Measurements from ENCODE around the gene MFSD2A.

Gene MFSD2A

GRCh38 chr1:39938856-39939255 lies 16.1 kb upstream of the MFSD2A start:
- TF ChIP-seq CTCF (conservative IDR thresholded peaks at IDR 0.05; ENCODE audit: low read depth), result no peak
- no peak for DNase-seq (ENCODE audit: low spot score)
- ChIA-PET CTCF (no interaction called here), POLR2A (ENCODE audit: low non-redundant PET) (no interaction called here)
- peak overlapping the region; percentile 57 for H3K27ac ChIP-seq

- no peak for DNase-seq (ENCODE audit: low spot score)
- ChIA-PET CTCF (interaction anchor here (1.0 kb wide), 1 partner anchor 92 kb away, joined by 6 read pairs; no protein-coding TSS in a partner anchor), POLR2A (ENCODE audit: low non-redundant PET) (no interaction called here)
- peak overlapping the region; percentile 11; the same call in 1 of the 2 replicates for H3K27ac ChIP-seq
- no peak for TF ChIP-seq CTCF (conservative IDR thresholded peaks at IDR 0.05; ENCODE audit: low read depth)
Measured at GRCh38 chr1:39940253-39940652, 14.7 kb upstream of the MFSD2A start.

DNA sequence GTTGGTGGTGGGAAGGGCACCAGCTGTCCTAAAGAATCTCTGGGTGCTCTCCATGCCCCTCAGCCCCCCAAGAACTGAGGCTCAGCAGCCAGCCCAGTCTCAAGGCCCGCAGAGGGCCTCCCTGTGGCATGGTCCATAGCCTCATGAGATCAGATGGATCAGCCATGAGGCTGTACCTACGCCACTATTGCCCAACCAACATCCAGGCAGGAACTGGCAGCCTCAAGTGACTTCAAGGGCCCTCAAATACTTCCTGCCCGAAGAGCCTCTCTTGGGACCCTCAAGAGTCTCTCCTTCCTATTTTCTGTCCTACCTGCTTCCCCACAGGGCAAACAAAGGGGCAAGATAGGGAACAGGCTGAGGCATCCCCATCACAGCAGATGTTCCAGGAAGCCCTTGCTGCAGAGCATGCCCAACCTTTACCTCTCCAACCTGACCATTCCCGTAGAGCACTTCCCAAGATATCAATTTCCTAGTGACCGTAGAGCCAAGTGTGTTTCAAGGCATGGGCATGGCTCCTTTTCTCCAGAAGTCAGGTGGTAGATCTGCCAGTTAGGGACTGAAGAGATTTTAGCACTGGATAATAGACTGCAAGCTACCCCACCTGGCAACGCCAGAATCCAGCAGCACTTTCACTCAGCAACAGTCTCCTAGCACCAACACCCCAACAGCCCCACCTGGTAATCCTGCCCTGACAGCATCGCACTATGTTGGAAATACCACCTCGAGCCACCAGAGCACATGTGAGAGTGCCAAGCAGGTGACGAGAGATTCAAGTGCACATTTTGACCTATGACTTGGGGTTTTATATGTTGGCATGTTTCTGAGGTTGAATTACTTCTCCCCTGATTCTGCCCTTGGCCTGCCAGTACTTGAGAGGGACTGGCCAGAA lies 13.7 kb upstream of the MFSD2A start:
- POLR2A ChIA-PET (ENCODE audit: low non-redundant PET), result no interaction called here
- no peak for DNase-seq (ENCODE audit: low spot score)
- peak overlapping the region; percentile 11 for H3K27ac ChIP-seq
- no peak for TF ChIP-seq CTCF (conservative IDR thresholded peaks at IDR 0.05; ENCODE audit: low read depth)
- CTCF ChIA-PET, result interaction anchor here (1.0 kb wide), 1 partner anchor 91 kb away, joined by 6 read pairs; no protein-coding TSS in a partner anchor

GRCh38 chr1:39943471-39944290 lies 11.3 kb upstream of the MFSD2A start:
- peak; percentile 56 for DNase-seq (ENCODE audit: low spot score)
- ChIA-PET CTCF (interaction anchor here (0.6 to 1.4 kb wide), 4 partner anchors 12 to 1574 kb away, joined by 3 to 4 read pairs (median 3); no protein-coding TSS in a partner anchor), POLR2A (ENCODE audit: low non-redundant PET) (no interaction called here)
- no peak for TF ChIP-seq CTCF (conservative IDR thresholded peaks at IDR 0.05; ENCODE audit: low read depth)
- H3K27ac ChIP-seq, result peak overlapping the region; percentile 85

DNA sequence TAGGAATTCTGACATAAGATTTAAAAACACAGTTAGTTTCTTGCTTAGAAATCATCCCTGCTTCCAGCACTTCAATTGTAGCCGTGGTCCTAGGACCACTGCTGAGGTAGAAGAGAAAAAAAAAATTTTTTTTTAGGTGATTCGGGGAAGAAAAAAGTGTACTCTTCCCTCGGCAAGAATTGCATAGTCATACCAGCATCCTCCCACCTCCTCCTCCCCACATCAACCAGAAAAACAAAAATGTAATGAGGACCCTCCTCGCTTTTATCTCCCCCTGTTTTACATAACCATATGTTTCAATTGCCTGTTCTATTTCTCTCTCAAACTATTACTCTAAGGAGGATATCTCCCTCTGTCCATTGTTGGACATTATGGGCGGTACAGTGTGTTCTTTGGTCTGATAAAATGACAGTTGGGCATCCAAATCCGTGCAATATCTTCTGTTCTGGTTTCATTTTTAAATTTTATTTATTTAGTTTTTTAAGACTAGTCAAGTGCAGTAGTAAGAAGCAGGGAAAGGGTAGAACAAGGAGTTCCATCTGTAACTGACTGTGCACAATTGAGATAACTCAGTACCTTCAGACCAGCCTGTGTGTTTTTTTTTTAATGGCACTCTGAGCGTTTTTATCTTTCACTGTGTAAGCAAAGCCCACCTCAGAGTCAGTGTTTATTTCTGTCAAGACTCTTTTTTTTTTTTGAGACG lies 10.4 kb upstream of the MFSD2A start:
- ChIA-PET POLR2A (ENCODE audit: low non-redundant PET) (no interaction called here), CTCF (no interaction called here)
- DNase-seq (ENCODE audit: low spot score), result no peak
- TF ChIP-seq CTCF (conservative IDR thresholded peaks at IDR 0.05; ENCODE audit: low read depth), result no peak
- peak overlapping the region; percentile 85 for H3K27ac ChIP-seq

DNA sequence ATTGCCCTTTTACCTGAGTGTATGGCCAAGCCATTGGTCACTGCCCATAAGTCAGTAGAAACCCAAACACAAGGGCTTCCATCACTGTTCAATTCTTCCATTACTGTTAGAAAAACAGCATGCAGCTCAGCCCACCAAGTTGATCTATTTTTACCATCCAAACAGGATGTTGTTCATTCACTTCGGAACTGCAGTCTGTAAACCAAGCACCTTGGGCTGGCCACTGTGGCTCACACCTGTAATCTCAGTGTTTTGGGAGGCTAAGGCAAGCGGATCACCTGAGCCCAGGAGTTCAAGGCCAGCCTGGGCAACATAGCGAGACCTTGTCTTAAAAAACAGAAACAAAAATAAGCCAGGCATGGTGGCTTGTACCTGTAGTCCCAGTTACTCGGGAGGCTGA lies 8.7 kb upstream of the MFSD2A start:
- POLR2A ChIA-PET (ENCODE audit: low non-redundant PET), result no interaction called here
- CTCF ChIA-PET, result no interaction called here
- H3K27ac ChIP-seq, result no peak overlapping the region

More for the DNA sequence above, 8.7 kb upstream of the MFSD2A start:
- DNase-seq (ENCODE audit: low spot score), result no peak
- TF ChIP-seq CTCF (conservative IDR thresholded peaks at IDR 0.05; ENCODE audit: low read depth), result no peak

All from RWPE1 (cell line).